Measurements from ENCODE around the gene CFAP97D2.

Gene CFAP97D2

GRCh38 chr13:114200399-114200911 lies 21.4 kb downstream of the CFAP97D2 start:
- DNase-seq: no peak

- DNase-seq: no peak
Measured at GRCh38 chr13:114202581-114202980, 23.5 kb downstream of the CFAP97D2 start.

GRCh38 chr13:114203536-114203935 lies 24.5 kb downstream of the CFAP97D2 start:
- DNase-seq: no peak

- no peak for DNase-seq
Measured at GRCh38 chr13:114204894-114205293, 25.8 kb downstream of the CFAP97D2 start.

- DNase-seq: no peak
Measured at GRCh38 chr13:114208134-114208533, 29.1 kb downstream of the CFAP97D2 start.

- no peak for DNase-seq
Measured at GRCh38 chr13:114211446-114212157, 32.5 kb downstream of the CFAP97D2 start.

- no peak for DNase-seq
Measured at GRCh38 chr13:114212158-114212495, 33.1 kb downstream of the CFAP97D2 start.

GRCh38 chr13:114213980-114214379 lies 34.9 kb downstream of the CFAP97D2 start:
- no peak for DNase-seq

- DNase-seq: no peak
Measured at GRCh38 chr13:114219392-114219791, 40.3 kb downstream of the CFAP97D2 start.

- no peak for DNase-seq
Measured at GRCh38 chr13:114222461-114222968, 43.5 kb downstream of the CFAP97D2 start.

- no peak for DNase-seq
Measured at GRCh38 chr13:114224201-114224600, 45.1 kb downstream of the CFAP97D2 start.

- no peak for DNase-seq
Measured at GRCh38 chr13:114225610-114226009, 46.6 kb downstream of the CFAP97D2 start.

- DNase-seq: no peak
Measured at GRCh38 chr13:114226088-114226487, 47.0 kb downstream of the CFAP97D2 start.

- peak; percentile 75 for DNase-seq
Measured at GRCh38 chr13:114226699-114227323, 47.8 kb downstream of the CFAP97D2 start.

- DNase-seq: no peak
Measured at GRCh38 chr13:114227528-114227927, 48.5 kb downstream of the CFAP97D2 start.

GRCh38 chr13:114228176-114228575 lies 49.1 kb downstream of the CFAP97D2 start:
- no peak for DNase-seq

GRCh38 chr13:114229506-114229905 lies 50.4 kb downstream of the CFAP97D2 start:
- no peak for DNase-seq

- DNase-seq: peak; percentile 27
Measured at GRCh38 chr13:114230117-114230516, 51.1 kb downstream of the CFAP97D2 start.

GRCh38 chr13:114230575-114230974 lies 51.5 kb downstream of the CFAP97D2 start:
- no peak for DNase-seq

GRCh38 chr13:114231886-114232285 lies 52.8 kb downstream of the CFAP97D2 start:
- no peak for DNase-seq

GRCh38 chr13:114234266-114234644 lies 55.2 kb downstream of the CFAP97D2 start:
- no peak for DNase-seq

- peak; percentile 85 for DNase-seq
Measured at GRCh38 chr13:114234645-114235421, 55.8 kb downstream of the CFAP97D2 start, which contains the start of gene CDC16. Gene CDC16 (plus strand): TSS chr13:114234897. CDS start chr13:114235085, 188 bp downstream.

- DNase-seq: no peak
Measured at GRCh38 chr13:114235697-114236096, 56.6 kb downstream of the CFAP97D2 start.

Data from NCI-H2227 treated with DMSO at 0.1 percent for 48 hours (cell line).